DMS153 treated with DMSO at 0.1 percent for 48 hours (cell line): ENCODE measurements around the gene INTS7.
A peak's percentile ranks its signal among the peaks of the same experiment; 100 is the strongest.
"Not testable (repeated sequence)": the region's sequence is repeated elsewhere in the genome, so short reads cannot be mapped to it uniquely, and the experiment has no call there.

Source experiments
- DNase-seq: peaks from one replicate; lab custom pipeline; 2025; ENCODE audit not compliant: unreplicated experiment; lab: John Stamatoyannopoulos, UW

The INTS7 gene

DNA sequence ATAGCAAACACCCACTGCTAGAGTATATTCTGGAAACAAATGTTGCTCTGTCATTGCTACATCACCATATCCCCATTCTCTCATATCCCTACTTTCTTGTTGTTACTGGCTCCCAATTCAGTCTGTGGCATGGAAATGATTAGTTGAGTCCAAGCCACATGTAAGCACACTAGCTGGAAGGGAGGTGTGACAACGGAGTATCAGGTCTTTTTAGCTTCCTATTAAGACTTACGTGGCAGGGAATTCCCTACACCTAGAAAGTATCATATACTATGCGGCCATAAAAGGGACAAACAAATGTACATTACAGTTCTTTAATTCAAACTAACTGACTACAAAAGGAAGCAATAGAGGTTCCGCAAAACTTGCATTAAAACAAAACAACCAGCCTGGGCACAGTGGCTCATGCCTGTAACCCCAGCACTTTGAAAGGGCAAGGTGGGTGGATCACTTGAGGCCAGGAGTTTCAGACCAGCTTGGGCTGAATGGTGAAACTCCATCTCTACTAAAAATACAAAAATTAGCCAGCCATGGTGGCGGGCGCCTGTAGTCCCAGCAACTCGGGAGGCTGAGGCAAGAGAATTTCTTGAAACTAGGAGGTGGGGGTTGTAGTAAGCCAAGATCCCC, 48.6 kb downstream of the INTS7 start:
- no peak for DNase-seq

DNA sequence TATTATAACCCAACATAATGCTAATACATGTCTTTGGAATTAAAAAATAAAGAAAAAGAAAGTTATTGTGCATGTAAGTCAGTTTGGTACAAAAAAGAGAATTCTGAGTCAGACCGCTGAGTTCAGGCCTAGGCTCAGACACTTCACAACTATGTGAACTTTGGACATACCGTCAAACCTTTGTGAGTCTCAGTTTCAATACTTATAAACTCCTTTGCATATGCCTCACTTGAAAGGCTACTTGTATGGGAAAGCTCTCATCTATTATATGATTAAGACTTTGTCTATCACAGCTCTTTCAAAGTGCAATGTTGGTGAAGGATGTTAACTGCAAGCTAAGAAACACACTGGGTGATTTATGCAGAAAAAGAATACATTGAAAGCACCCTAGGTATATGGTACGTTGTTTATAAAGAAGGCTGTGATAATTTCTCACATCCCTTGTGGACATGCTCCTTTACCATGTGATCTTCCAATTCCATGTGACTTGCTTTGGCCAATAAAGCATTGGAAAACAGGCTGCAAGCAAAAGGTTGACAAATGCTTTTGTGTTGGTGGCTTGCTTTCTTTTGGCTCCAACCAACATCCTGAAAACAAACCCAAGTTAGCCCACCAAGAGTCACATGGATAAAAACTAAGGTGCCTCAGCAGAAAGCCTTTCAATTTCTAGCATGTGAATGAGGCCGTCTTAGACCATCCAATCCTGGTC, 49.6 kb downstream of the INTS7 start:
- no peak for DNase-seq

DNA sequence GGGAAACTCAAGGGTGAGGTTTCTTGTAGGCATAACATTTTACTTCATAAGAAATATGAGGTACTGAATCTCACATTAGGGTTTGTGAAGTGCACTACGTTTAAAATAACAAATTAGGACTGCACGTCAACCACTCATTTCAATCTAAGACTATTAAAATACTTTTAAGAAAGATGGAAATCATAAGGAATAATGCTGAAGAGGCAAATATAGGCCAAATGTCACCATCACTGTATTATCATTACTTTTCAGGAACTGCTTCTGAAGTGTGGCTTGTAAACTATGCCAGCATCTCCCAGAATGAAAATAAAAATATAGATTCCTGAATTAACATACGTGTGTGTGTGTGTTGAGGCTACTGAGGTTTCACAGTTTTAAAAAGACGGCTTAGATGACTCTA, 56.8 kb downstream of the INTS7 start:
- DNase-seq: no peak

DNA sequence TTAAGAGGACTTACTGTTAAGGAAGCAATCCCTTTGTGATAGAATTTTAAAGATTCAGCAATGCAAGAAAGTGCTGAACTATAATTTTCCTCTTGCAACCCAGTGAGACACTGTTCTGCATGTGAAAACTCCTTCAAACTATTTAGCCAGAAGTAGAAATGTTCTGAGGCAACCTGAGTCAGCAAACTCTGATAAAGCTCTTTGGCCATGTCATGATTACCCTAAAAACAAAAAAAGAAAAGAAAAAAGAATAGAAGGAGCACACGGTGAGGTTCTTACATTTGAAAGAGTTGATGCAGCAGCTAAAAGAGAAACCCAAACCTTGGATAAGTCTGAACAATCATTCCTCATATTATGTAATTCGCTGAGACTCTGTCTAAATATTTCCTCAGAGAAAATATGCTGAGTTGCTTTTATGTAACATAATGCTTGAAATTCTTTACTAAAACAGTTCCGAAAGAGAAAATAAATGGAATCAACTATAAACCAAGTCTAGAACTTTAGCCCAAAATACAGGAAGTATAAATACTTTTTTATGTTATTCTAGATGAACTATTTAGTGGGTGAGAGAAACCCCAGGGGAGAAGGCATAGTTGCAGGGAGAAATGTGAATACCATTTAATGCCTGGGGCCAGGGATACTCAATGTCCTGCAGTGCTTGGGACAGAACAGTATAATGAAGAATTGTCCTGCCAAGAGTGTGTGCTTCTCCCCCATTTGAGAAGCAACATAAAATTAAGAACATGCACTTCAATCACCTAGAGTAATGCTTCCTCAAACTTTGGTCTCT, 60.0 kb downstream of the INTS7 start:
- DNase-seq: no peak

DNA sequence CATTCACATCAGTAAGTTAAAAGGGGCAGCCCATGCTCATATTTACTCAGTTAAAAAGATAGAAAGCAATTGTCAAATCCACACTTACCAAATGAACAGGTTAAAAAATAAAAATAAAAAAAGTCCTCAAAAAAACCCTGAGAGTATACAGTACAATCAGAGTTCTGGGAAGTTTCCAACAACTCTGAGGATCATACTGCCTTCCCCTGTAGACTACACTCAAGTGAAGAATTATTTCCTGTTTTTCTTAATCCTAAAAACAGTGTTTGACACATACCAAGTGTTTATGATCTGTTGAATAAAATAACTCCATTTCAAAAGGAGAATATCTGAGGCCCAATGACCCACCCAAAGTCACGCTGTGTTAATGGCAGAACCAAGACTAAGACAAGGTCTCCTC, 61.8 kb downstream of the INTS7 start:
- DNase-seq: no peak

DNA sequence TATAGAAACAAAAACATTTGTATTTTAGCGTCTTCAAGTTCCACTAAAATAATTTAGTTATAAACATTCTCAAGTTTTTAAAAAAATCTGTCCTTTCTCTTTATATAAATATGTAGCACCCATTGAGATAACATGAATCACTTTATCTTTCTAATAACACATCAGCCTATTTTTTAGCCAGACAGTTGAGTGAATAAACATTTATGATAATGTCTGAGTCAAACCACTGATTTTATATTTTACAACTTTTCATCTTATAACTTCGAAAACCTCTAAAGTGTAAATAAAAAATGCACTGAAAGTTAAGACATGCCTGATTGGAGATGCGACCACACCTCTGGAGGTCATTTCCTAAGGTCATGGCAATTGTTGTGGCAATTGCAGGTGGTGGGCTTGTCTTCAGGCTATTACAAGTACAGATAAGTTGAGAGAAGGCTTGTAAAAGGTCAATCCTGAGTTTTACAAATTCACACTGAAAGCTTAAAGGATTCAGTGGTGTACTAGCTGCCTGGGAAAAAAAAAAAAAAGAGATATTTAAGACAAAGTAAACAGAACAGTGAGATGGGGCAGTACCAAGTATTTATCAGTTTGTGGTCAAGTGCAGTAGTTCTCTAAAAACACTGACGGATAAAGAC, 67.0 kb downstream of the INTS7 start:
- no peak for DNase-seq

DNA sequence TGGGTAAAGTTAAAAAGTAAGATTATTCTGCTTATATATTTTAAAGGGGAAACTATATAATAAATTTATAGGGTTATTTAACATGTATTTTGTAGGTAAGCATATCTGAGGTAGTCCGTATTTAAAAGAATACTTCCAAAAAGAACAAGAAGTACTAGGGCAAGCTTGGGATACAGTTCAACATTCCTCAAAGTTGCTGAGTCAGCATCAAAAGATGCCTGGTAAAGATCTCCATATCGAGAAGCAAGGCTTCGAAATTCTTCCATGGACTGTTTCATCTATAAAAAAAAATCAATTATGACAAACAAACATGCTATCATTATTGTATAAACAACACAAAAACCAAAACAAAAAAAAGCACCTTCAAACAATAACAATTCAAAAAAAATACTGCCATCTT, 67.7 kb downstream of the INTS7 start:
- no peak for DNase-seq

DNA sequence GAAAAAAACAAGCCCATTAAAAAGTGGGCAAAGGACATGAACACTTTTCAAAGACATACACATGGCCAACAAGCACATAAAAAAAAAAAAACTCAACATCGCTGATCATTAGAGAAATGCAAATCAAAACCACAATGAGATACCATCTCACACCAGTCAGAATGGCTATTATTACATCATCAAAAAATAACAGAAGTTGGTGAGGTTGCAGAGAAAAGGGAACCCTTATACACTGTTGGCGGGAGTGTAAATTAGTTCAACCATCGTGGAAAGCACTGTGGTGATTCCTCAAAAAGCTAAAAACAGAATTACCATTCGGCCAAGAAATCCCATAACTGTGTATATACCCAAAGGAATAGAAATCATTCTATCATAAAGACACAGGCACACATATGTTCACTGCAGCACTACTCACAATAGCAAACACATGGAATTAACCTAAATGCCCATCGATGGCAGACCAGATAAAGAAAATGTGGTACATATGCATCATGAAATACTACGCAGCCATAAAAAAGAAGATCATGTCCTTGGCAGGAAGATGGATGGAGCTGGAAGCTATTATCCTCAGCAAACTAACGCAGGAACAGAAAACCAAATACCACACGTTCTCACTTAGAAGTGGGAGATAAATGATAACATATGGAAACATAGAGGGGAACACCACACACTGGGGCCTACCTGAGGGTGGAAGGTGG, 70.1 kb downstream of the INTS7 start:
- DNase-seq: no peak

DNA sequence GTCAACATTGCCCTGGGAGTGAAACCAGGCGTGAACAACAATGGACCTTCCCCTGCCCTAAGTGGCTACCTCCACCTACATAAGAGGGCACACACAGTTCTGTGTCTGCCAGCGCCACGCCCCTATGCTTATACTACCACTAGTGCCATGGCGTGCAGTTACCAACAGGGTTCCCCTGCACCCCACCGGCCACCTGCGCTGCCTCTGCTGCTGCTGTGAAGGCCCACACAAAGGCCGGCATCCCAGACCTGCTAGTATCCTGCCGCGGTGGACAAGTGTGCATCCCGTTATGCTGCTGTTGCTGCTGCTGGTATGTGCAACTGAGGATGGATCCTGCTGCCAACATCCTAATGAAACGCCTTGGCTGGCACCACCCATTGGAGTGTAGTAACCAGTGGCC, 75.7 kb downstream of the INTS7 start:
- DNase-seq: no peak

DNA sequence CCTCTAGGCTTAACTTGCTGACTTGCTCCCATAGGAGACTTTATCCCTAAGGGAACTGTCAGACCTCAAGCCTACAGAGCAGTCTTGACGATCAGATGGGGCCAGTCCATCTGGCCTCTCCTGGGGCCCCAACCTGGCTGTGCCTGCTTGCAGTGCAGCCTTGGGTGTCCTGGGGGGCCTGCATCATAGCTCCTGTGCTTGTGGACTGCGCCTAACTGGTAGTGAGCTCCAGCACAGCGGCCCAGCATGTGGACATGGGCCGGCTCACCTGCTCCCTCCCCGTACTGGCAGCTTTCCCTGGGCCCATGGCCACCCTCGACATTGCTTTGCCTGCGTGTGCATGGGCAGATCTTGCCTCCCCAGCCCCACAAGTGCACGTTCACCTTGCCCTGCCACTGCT, 76.1 kb downstream of the INTS7 start:
- DNase-seq: no peak

DNA sequence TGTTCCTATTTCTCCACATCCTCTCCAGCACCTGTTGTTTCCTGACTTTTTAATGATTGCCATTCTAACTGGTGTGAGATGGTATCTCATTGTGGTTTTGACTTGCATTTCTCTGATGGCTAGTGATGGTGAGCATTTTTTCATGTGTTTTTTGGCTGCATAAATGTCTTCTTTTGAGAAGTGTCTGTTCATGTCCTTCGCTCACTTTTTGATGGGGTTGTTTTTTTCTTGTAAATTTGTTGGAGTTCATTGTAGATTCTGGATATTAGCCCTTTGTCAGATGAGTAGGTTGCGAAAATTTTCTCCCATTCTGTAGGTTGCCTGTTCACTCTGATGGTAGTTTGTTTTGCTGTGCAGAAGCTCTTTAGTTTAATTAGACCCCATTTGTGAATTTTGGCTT, 81.3 kb downstream of the INTS7 start:
- not testable (repeated sequence) for DNase-seq

DNA sequence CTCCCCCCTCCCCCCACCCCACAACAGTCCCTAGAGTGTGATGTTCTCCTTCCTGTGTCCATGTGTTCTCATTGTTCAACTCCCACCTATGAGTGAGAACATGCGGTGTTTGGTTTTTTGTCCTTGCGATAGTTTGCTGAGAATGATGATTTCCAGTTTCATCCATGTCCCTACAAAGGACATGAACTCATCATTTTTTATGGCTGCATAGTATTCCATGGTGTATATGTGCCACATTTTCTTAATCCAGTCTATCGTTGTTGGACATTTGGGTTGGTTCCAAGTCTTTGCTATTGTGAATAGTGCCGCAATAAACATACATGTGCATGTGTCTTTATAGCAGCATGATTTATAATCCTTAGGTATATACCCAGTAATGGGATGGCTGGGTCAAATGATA, 81.8 kb downstream of the INTS7 start:
- not testable (repeated sequence) for DNase-seq

DNA sequence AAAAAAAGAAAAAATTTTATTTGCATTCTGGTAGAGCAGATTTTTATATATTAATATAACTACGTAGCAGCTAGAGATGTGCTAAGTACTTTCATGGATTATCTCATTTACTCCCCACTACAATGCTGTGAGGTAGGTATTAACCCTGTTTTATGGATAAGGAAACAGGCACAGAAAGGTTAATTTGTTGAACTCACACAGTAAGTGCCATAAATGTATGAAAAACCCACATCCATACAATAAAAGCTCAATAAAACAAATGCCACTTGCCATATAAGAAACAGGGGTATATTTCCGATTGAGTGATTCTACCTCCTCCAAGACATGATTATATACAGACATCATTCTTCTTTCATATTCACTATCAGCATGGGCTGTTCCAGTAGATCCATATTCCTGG, 83.1 kb downstream of the INTS7 start:
- DNase-seq: no peak

DNA sequence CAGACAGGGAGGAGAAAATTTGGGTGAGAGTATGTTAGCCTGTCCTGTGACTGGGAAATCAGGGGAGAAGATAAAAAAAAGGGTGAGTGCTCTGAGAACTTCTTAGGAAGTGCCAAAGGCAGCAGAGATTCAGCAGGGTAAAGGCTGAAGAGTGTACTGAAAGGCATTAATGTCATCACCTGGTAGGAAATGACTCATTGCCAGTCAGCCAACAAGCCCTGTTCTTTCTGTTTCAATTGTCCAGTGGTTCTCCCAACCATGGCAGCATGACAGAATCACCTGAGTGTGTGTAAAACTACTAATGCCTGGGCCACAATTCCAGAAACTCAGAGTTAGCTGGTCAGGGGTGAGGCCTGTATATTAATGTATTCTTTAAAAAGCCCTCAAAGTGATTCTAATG, 83.5 kb downstream of the INTS7 start:
- peak; percentile 14 for DNase-seq

DNA sequence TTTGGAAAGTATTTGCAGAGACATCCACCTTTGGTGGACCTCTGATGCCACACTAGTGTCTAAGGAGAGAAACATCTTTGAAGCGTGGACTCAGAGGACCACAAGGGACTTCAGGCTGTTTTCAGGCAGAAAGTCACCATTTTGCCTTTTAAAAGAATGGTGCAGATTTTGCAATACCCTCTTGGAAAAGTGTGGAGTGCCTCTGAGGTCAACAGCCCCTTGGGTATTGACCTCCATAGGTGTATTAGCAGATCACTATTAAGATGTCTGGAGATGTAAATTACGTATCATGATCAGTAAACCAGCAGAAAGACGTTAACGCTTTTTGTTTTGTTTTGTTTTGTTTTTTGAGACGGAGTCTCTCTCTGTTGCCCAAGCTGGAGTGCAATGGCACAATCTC, 87.0 kb downstream of the INTS7 start:
- DNase-seq: no peak

DNA sequence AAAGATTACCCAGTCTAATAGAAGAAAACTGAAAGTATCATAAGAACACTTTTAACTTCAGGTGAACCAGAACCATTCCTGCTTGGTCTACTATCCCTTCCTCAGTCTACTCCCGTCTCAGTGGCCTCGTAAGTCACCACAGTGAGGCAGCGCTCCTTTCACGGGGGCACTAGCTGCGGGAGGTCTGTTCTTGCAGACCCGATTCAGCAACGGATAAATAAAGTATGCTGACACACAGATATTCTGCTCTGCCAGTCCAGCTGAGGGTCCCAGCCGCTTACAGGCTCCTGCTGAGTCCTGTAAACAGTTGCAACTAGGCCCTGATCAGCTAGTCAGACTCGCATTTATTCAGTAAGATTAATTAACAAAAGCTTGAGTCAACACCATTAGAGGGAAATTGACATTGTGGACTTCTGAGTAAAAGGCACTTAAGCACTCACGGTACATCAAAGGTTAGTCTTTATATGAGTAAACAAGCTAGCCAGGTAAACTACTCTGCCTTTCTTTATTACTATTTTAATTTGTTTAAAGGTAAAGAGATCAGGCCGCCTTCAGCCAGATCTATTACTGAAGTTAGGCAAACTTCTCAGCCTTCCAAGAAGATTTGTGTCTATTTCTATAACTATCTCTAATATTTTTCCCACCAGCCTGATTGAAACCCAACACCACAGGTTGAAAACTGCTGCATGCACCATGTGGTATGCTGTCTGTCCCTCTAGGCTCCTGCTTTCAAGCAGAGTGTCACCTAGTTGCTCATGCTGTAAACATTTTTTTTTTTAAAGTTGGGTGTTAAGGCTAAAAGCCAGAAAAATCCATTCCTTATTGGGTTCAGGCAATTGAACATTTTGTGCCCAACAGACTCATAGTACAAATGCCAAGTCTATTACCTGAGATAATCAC, 87.7 kb downstream of the INTS7 start:
- peak; percentile 96 for DNase-seq

DNA sequence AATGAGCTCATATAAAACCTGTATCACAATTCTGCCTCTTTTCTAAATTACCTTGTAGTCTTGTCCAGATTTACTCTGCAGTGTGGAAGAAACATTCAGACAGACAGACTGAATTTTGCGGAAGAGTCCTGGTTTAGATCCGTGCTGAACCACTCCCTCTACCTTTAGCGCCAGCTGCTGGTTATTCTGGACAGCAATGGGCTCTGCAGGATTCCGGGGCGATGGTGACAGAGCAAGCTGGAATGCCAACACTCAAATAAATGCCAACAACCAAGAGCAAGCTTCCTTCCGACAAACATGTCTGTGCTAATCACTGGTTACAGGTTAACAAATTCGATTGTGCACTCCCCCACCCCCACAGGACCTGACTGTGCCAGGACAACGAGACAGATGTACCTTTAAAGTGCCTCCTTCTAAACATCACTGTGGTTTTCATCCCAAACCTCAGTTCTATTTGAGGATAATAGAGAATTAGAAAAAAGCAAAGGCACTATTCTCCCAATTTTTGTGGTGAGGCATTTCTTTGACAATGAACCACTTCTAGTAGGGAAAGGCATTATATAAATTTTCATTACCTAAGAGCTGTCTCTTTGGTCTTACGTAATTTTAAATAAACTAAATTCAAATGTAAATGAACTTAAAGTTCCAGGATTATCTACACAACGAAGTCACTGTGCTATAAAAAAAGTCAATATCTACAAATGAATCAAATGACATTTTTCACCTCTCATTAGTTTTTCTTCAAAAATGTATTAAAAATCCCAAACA, 90.4 kb downstream of the INTS7 start:
- DNase-seq: no peak

DNA sequence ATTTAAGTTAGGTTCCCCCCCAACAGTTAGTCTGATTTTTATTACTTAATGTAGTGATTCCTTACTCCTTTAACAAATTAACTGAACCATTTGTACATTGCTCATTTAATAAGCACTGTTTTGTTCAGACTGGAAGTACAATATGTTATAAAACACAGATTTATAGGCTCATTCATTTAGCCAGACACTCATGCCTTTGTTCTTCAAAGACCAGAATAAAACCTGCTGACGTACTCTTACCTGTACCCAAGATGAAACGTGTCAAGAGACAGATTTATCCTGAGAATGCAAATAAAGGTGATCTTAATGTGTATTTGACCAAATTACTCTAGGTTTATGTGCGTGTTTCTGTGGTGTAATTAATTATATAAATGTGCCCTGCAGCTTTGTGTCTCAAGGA, 92.8 kb downstream of the INTS7 start:
- DNase-seq: no peak

DNA sequence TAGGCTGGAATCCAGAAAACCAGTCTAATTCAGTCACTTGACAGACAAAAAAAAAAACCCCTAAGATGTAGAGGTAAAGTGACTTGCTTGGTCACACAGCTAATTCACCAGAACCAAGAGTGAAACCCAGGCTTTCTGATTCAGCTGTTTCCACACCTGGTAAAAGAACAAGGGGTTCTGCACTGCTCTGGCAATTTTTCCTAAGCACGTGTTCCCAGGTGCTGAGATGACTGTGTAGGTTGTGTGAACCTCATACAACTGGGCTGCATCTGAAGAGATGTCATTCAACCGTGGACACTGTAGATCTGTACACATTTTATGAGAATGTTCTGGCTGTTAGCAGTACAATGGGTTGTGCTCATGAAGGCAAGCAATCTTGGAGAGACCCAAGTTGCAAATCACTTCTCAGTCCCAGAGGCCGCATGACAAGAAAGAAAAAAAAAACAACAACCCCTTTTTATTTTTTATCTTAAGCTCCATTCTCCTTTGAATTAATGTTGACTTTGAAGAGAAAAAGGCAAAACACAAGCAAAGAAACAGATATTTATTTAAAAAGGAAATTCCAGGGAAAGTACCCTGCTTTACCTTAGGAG, 95.4 kb downstream of the INTS7 start:
- no peak for DNase-seq
